Measurements from ENCODE around the gene ST14.

The ST14 gene

GRCh38 chr11:130118165-130118564, 41.4 kb upstream of the ST14 start:
- in situ Hi-C loops (cut with MboI; ENCODE audit: low sequenced_read_pairs, unreplicated experiment) = no loop called here
- no peak for TF ChIP-seq CTCF (IDR thresholded peaks at IDR 0.05; ENCODE audit: borderline replicate concordance, control extremely low read depth, extremely low read depth, insufficient read depth, missing control alignments)
- DNase-seq (ENCODE audit: low spot score) = peak; percentile 67

- in situ Hi-C loops (cut with MboI; ENCODE audit: low sequenced_read_pairs, unreplicated experiment) = no loop called here
- no peak for DNase-seq (ENCODE audit: low spot score)
- TF ChIP-seq CTCF (IDR thresholded peaks at IDR 0.05; ENCODE audit: borderline replicate concordance, control extremely low read depth, extremely low read depth, insufficient read depth, missing control alignments) = no peak
These were observed 40.8 kb upstream of the ST14 start for GRCh38 chr11:130118636-130119387.

GRCh38 chr11:130120045-130120444, 39.5 kb upstream of the ST14 start:
- in situ Hi-C loops (cut with MboI; ENCODE audit: low sequenced_read_pairs, unreplicated experiment) = no loop called here
- no peak for DNase-seq (ENCODE audit: low spot score)
- TF ChIP-seq CTCF (IDR thresholded peaks at IDR 0.05; ENCODE audit: borderline replicate concordance, control extremely low read depth, extremely low read depth, insufficient read depth, missing control alignments) = no peak

GRCh38 chr11:130121445-130121978, 38.1 kb upstream of the ST14 start:
- in situ Hi-C loops (cut with MboI; ENCODE audit: low sequenced_read_pairs, unreplicated experiment) = no loop called here
- DNase-seq (ENCODE audit: low spot score) = no peak

GRCh38 chr11:130122141-130122575, 37.4 kb upstream of the ST14 start:
- in situ Hi-C loops (cut with MboI; ENCODE audit: low sequenced_read_pairs, unreplicated experiment) = no loop called here
- DNase-seq (ENCODE audit: low spot score) = no peak
- TF ChIP-seq CTCF (IDR thresholded peaks at IDR 0.05; ENCODE audit: borderline replicate concordance, control extremely low read depth, extremely low read depth, insufficient read depth, missing control alignments) = no peak

More at GRCh38 chr11:130121445-130121978, 38.1 kb upstream of the ST14 start:
- TF ChIP-seq CTCF (IDR thresholded peaks at IDR 0.05; ENCODE audit: borderline replicate concordance, control extremely low read depth, extremely low read depth, insufficient read depth, missing control alignments) = no peak

- in situ Hi-C loops (cut with MboI; ENCODE audit: low sequenced_read_pairs, unreplicated experiment) = no loop called here
These were observed 36.1 kb upstream of the ST14 start for GRCh38 chr11:130123414-130124040.

More at GRCh38 chr11:130123414-130124040, 36.1 kb upstream of the ST14 start:
- no peak for TF ChIP-seq CTCF (IDR thresholded peaks at IDR 0.05; ENCODE audit: borderline replicate concordance, control extremely low read depth, extremely low read depth, insufficient read depth, missing control alignments)
- no peak for DNase-seq (ENCODE audit: low spot score)
